NCI-H748 (cell line): ENCODE data around the gene SPAG16.

Source experiments
- DNase-seq: peaks from one replicate; lab custom pipeline; 2025; ENCODE audit not compliant: unreplicated experiment; lab: John Stamatoyannopoulos, UW

The SPAG16 gene

DNA sequence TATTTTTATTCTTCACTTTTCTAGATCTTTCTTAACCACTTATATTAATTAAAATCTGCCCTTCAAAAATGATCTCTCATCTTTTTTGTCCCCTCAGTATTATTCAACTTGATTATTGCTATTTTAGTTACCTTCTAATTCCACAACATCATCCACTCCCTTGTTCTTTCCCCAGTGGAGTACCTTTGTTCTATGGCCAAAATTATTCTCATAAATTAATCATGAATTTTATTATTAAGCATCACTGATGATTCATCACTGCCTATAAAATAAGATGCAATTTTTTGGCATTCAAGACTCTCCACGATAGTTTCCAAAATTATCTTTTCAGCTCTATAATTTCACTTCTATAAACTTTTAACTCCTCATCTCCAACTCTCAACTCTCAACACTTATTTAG lies 505.7 kb downstream of the SPAG16 start:
- no peak for DNase-seq

DNA sequence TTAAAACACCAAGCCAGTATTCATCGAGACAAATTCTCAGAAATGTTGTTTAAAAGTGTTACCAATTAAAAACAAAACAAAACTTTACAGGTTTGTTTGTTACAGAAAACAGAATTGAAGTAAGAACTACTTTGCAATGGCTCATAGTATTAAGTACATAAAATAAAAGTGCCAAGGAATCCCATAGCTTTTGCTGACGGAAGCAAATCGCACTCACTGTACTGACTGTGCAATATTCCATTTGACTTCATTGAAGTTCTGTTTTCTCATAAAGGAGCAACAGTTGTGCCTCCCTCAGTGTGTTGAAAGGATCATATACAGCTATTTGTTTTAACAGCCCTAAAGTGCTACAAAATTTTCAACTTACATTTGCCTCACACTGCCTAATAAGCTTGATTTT lies 507.8 kb downstream of the SPAG16 start:
- DNase-seq: no peak

DNA sequence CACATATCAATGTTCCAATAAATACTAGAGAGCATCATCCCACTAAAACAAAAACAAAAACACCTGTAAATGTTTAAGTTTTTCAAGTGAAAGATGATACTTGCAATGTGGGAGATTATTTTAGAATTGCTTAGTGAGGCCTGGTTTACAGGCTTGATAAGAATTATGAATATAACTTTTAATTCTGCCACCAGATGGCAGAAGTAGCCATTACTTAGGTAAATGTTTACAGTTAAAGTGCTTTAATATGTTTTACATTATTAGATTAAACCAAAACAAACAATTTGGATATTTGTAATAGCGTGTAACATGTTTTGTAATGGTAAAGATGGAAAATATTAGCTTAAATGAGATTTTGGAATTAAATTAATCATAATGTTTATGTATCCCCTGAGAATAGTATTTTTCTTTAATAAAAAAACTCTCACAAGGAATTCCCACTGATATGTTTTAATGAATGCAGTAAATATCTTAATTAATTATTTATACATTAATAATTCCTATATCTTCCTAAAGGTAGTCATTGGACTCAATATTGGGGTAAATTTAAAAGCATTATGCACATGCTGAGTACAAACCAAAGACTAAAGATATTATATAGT lies 522.0 kb downstream of the SPAG16 start:
- peak; percentile 62 for DNase-seq

DNA sequence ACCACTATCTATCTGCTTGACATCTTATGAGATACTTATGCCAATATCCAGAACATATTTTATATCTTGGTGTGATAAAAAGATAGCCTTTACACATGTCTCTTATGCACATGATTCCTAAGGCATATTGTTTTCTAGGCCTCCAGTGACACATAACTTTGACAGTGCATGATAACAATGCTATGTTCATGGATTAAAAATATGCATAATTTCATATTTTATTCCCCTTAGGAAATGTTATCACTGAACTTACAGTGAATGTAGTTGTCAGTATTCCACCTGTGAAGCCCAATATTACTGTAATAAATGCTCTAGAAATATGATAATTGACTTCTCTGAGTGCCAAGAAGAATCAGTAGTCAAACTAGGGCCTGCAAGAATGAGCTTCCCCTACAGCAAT lies 532.3 kb downstream of the SPAG16 start:
- DNase-seq: no peak

DNA sequence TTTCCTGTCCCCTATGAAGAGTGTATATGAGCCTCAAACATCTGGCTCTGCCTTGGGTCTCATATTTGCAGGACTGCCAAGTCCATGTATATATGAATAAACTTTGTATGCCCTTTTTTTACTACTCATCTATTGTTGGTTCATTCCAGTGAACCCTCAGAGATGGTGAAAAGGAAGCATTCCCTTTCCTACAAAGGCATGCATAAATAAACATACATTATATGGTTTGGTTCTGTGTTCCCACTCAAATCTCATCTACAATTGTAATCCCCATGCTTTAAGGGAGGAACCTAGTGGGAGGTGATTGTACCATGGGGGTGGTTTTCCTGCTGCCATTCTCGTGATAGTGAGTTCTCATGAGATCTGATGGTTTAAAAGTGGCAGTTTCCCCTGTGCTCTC lies 534.2 kb downstream of the SPAG16 start:
- no peak for DNase-seq

DNA sequence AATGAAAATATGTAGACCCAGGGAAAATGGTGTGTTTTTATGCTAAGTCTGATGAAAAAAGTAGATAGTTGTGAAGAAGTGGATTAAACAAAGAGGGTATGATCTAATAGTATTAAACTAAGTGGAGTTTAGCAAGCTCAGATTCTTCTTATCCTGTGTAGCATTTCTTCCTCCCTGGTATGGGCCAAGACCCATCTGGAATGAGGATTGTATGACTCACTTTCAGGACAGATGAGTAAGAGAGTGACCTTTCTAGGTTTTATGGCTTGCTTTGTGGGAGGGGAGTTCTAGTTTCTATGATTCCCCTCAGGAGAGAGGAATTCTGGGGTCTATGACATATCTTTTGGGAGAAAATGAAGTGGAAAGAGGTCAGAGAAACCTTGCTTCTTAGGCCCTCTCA lies 550.1 kb downstream of the SPAG16 start:
- DNase-seq: no peak

DNA sequence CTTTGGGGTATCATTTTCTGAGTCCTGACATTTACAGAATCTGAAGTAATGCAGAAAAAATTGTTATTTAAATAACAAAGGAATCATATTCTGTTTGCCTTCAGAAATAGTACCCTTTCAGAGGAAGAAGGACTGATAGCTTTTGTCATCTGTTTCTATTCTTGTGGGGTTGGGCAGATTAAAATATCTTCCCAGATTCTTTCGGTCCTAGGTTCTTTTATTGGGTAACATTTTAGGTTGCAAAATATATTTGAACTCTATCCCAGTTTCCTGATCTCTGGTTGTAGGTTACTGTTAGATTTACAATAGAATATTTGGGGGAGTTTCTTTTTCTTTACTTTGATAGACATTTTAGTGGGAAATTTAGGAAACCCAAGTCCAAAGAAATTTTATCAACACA lies 550.5 kb downstream of the SPAG16 start:
- no peak for DNase-seq

DNA sequence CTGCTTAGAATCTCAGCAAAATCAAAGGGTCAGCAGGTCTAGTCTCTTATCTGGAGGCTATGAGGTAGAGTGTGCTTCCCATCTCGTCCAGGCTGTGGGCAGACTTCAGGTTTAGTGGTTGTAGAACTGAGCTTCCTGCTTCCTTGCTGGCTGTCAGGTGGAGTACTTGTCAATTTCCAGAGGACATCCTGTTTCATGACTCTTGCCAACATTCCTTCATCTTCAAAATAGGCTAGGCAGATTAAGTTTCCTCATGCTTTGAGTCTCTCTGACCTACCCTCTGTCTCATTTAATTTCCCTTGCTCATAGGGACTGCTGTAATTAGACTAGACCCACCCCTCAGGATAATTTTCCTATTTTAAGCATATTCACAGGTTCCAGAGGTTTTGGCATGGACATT lies 562.6 kb downstream of the SPAG16 start:
- no peak for DNase-seq

DNA sequence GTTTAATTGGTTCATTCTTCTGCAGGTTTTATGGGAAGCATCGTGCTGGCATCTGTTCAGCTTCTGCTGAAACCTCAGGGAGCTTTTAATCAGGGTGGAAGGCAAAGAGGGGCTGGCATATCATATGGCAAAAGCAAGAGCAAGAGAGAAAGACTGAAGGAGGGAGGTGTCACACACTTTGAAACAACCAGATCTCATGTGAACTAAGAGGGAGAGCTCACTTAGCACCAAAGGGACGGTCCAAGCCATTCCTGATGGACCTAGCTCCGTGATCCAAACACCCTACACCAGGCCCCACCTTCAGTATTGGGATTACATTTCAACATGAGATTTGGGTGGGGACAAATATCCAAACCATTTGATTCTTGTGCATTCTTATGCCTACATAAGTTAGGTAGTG lies 563.1 kb downstream of the SPAG16 start:
- no peak for DNase-seq

DNA sequence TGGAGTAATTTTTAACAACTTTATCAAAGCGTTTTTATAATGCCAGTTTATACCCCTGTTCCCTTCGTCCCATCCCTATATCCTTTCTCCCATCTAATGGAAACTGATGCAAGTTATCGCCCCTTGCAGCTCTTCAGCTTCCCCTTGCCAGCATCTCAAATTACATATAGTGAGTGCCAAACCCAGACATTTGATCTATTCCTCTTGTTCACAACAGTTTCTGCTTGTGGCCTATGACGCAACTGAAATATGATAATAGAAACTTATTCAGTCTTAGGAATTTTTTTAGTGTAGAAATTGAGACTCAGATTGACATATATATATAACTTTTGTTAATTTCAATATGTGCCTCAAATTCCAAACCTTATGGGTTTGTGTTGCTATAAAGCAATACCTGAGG lies 564.4 kb downstream of the SPAG16 start:
- DNase-seq: no peak

DNA sequence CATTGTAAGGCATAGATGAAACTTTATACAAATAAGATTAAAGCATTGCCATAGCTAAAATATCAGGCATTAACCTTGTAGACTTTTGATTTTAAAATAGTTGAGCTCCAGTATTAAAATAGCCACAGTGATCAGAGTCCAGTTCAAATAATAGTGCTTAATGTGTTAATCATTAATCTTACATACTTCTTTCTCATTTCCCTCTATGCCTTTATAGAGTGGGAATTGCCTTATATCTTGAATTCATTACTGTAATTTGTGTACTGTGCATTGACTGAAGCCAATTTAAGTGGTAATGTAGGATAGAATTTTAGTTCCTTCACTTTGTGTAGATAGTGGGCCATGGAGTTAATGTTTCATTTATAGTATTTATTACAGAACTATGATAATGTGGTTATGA lies 577.4 kb downstream of the SPAG16 start:
- no peak for DNase-seq

DNA sequence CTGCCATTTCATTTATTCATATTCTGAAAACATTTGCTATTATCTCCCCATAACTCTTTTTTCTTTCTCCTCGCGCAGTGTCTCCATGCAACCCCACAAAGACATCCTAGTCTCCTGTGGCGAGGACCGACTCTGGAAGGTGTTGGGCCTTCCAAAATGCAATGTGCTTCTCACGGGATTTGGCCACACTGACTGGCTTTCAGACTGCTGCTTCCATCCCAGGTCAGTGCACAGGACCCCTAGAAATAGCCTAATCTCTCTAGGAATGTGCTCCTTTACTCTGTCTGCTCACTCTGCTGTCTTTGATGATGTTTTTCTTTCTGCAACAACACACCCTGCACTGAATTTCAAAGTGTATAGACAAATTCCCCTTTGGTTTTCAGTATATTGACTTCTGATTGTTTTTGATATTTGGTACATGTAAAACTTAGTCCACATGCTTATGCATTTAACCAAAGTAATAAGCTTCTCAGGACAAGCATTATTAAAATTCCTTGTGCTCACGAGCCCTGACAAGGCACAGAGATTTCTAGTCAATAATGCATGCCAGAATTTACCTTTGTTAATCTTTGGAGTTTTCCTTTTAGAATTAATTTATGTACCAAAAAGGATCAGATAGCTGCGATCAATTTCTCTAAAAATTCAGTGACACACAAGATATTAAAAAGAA lies 578.3 kb downstream of the SPAG16 start:
- no peak for DNase-seq

DNA sequence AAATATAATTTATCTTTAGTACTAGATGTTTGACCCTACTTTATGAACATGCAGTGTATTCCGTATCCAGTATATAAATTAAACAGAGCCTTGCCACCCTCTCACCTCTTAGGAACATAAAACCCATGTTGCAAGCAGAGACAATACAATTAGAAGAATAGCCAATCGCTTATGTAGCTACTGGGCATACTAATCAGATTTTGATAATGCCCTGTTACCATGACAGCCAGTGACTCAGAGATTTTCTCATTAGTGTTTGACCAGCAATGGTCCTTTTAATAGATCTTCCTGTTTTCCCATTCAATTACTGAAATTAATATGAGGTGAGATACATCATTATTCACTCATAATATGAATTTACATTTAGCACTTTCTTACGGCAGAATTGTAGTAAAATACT lies 579.3 kb downstream of the SPAG16 start:
- DNase-seq: peak; percentile 69

DNA sequence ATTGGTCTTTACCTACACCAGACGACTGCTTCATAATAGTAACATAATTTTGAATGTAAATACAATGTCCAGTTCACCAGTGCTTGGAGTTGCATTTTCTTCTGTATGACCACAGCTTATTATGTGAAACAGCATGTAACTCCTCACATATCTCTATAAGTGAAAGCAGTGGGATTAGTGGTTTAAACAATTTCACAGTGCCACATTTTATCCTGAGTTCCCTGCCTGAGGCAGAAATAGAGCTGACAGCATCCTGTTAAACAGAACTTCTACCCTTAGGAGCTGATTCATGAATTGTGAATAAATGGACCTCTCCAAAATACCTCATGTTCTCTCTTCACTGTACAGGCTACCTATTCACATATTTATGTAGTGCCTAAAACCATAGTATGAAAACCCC lies 584.3 kb downstream of the SPAG16 start:
- no peak for DNase-seq

DNA sequence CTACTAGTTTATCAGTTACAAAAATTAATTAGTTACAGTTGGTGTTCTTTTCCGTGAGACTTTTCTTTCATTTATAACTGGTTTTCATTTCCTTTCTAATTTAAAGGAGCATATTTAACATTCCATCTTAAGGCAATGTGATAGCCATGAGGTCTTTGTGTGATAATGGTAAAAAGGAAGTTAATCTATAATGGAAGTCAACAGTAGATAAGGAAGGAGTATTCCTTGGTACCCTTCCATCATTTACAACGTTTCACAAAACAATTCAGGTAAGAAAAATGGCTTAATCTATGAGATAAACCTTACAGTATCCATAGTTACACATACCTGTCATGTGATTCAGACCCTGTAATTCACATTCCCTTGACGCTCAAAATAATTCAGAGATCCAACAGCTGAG lies 601.2 kb downstream of the SPAG16 start:
- no peak for DNase-seq

DNA sequence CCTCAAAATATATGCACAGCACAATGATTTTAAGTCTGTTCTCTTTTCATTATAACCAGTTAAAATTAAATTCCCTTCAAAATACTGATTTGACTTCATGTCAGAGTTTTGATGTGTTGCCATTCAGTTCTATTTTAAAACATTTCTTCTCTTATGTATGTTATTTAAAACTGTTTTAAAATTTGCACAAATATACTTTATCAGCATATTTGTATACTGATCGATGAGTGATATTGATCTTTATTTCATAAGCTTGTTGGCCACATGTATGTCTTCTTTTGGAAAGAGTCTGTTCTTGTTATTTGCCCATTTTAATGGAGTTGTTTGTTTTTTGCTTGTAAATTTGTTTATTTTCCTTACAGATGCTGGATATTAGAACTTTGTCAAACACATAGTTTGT lies 630.2 kb downstream of the SPAG16 start:
- no peak for DNase-seq

DNA sequence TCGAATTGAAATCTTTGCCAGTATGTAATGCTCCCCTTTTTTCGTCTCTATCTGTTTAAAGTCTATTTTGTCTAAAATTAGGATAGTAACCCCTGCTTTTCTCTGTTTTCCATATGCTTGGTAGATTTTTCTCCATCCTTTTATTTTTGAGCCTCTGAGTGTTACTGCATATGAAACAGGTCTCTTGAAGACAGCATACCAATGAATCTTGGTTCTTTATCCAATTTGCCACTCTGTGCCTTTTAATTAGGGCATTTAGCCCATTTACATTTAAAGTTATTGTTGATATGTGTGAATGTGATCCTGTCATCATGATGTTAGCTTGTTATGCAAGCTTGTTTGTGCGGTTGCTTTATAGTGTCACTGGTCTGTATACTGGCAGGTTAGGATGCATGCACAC lies 635.8 kb downstream of the SPAG16 start:
- DNase-seq: no peak

DNA sequence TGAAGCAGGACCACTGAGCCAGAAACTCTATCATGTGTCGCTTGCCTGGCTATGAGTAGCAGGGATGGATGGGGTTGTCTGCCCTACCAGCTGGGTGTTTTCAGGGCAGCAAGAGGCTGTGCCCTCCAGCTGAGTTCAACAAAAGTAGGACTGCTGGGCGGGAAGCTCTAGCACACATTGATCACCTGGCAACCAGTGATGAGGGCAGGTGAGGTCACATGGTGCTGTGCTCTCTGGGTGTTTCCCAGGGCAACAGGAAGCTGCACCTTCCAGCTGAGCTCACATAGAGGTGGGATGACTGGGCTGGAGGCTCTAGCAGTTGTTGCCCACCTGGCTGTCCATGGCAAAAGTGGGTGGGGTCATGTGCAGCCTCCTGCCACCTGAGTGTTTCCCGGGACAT lies 639.3 kb downstream of the SPAG16 start:
- DNase-seq: peak; percentile 99

DNA sequence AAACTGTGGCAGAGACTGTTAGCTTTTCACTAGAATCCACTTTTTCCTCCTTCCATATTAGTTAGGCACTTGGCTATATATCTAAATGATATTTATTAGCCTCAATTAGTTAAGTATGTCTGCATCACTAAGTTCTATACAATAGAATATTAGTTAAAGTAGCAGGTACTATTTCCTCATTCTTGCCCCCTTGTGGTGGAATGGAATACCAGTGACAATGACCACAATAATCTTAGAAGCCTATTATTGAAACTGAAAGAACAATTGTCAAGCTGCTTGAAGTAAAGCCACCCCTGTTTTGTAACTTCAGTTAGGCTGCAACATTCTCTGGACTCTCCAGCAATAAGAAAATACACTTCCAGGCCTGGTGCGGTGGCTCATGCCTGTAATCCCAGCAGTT lies 650.3 kb downstream of the SPAG16 start:
- peak; percentile 24 for DNase-seq

DNA sequence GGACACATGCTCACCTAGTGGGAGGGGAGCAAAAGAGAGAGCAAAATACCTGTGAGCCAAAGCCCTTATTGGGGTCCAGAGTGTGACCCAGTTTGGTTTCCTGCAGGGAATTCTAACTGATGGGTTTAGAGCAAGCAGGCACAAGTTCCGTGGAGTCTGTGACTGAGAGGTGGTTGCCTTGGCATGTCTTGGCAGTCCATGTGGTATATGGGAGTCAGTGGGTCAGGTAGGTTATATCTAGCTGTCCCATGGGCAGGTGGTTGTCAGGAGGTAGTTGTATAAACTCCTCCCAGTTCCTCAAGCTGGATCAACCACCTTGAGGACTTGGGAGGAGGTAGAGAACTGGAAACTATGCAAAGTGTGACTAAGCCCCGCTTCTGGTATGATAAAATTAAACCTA lies 673.8 kb downstream of the SPAG16 start:
- no peak for DNase-seq

DNA sequence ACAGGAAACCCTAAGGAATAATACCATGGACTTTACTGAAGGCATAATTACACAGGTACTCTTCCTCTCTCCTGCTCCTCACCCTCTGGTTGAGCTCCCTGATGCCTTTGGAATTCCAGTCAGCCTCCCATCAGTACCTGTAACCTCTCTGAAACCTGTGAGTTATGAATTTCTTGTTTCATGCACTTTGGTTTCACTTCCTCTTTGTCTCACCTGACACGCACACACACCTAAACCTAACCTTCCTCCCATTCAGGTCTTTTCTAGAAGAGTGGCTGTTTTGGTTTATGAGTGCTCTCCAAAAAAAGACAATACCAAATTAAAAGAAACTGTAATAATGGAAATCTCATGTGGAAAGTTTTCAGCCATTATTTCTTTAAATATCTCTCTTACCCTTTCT lies 675.3 kb downstream of the SPAG16 start:
- no peak for DNase-seq

DNA sequence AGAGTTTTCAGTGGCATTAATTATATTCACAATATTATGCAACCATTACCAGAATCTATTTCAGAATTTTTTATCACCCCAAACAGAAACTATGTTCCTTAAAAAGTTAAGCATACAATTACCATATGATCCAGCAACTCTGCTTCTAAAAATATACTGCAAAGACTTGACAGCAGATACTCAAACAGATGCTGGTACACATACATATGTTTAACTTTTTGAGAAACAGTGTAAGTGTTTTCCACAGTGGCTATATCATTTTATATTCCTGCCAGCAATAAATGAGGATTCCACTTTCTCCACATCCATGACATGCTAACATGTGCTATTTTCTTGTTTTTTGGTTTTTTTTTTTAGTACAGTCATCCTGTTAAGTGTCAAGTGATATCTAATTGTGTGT lies 687.3 kb downstream of the SPAG16 start:
- DNase-seq: no peak

DNA sequence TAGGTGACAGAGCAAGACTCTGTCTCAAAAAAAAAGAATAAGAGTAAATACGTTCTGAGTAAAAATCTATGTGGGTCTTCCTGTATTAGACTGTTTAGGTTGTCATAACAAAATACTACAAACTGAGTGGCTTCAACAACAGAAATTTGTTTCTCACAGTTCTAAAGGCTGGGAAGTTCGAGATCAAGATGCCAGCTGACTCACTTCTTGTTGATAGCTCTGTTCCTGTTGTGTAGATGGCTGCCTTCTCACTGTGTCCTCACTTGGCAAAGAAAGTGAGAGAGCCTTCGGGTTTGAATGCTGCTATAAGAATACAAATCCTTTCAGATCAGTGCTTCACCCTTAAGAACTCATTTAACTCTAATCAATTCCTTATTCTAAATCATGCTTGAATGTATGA lies 696.6 kb downstream of the SPAG16 start:
- DNase-seq: no peak
